Naive thymus-derived CD4-positive, alpha-beta T cell (primary cell): Measurements from ENCODE around the gene ZBED4. TPM values are rescaled to one million over a fixed set of nuclear protein-coding genes. Genes with fewer than 3 reads are reported as not detected.

Experiments
- ATAC-seq: fragments of 150-1000 bp; cut with Tn5 transposase; 2 replicates; pipeline ENCODE4 v1.10.0; 2021; ENCODE audit warnings: mild to moderate bottlenecking, moderate library complexity
- CTCF ChIA-PET: fragments of 350-600 bp; sonication (Branson Sonifier 250); formaldehyde crosslinking; loops from one replicate; lab custom pipeline; 2021; ENCODE audit warnings: antibody characterized with exemption; lab: Charles Lee
- POLR2A ChIA-PET: fragments of 350-600 bp; sonication (Branson Sonifier 250); formaldehyde crosslinking; loops from one replicate; lab custom pipeline; 2021; ENCODE audit warnings: antibody characterized with exemption, inconsistent platforms; lab: Charles Lee
- DNase-seq, 9 donors: peaks; one replicate each; pipeline versions ENCODE4 v3.0.0 to v3.0.0-alpha.2; 2020 to 2022; ENCODE audit warnings: mixed read lengths in 1 of 9
- H3K27ac ChIP-seq: one replicate; pipeline ENCODE4 v1.7.0; 2013; ENCODE audit warnings: mild to moderate bottlenecking, low read depth, low read length, moderate library complexity
- H3K27me3 ChIP-seq, 2 donors: one replicate each; pipeline ENCODE4 v1.7.0; 2013; ENCODE audit warnings: low read length in 2 of 2, mild to moderate bottlenecking in 2 of 2, moderate library complexity in 2 of 2; ENCODE audit not compliant: control insufficient read depth in 2 of 2, insufficient read depth in 2 of 2
- H3K36me3 ChIP-seq, 3 experiments: 1 replicate in 2 of 3; 2 replicates in 1 of 3; pipeline ENCODE4 v1.7.0; 2013; ENCODE audit warnings: low read length in 3 of 3, mild to moderate bottlenecking in 3 of 3, moderate library complexity in 1 of 3; ENCODE audit not compliant: insufficient read depth in 3 of 3, control insufficient read depth in 2 of 3
- H3K4me1 ChIP-seq, 2 donors: one replicate each; pipeline ENCODE4 v1.7.0; 2013; ENCODE audit warnings: low read length in 2 of 2, mild to moderate bottlenecking in 2 of 2, moderate library complexity in 1 of 2; ENCODE audit not compliant: control insufficient read depth in 2 of 2, insufficient read depth in 2 of 2
- H3K4me3 ChIP-seq: 2 replicates; pipeline ENCODE4 v1.7.0; 2013; ENCODE audit warnings: mild to moderate bottlenecking, low read length
- H3K9me3 ChIP-seq, 3 experiments: 1 replicate in 2 of 3; 2 replicates in 1 of 3; pipeline ENCODE4 v1.7.0; 2013; ENCODE audit warnings: low read length in 3 of 3; ENCODE audit not compliant: control insufficient read depth in 2 of 3
- H3K27ac Mint-ChIP-seq, 9 donors: one replicate each; pipeline ENCODE4 v1.8.0; 2020 to 2022; ENCODE audit warnings: mixed read lengths in 9 of 9, mild to moderate bottlenecking in 8 of 9, moderate library complexity in 5 of 9, inconsistent platforms in 2 of 9
- H3K27me3 Mint-ChIP-seq, 5 donors: one replicate each; pipeline ENCODE4 v1.8.0; 2021 to 2022; ENCODE audit warnings: mixed read lengths in 5 of 5, mild to moderate bottlenecking in 1 of 5
- H3K36me3 Mint-ChIP-seq, 5 donors: one replicate each; pipeline ENCODE4 v1.8.0; 2020 to 2022; ENCODE audit warnings: mixed read lengths in 5 of 5, mild to moderate bottlenecking in 3 of 5, inconsistent platforms in 1 of 5
- H3K4me1 Mint-ChIP-seq, 7 donors: one replicate each; pipeline ENCODE4 v1.8.0; 2020 to 2022; ENCODE audit warnings: mixed read lengths in 7 of 7, mild to moderate bottlenecking in 3 of 7, inconsistent platforms in 1 of 7
- H3K4me3 Mint-ChIP-seq, 10 donors: one replicate each; pipeline ENCODE4 v1.8.0; 2020 to 2022; ENCODE audit warnings: mild to moderate bottlenecking in 10 of 10, mixed read lengths in 10 of 10, moderate library complexity in 6 of 10, inconsistent platforms in 2 of 10
- H3K9me3 Mint-ChIP-seq, 11 donors: one replicate each; pipeline ENCODE4 v1.8.0; 2020 to 2022; ENCODE audit warnings: mixed read lengths in 11 of 11, mild to moderate bottlenecking in 4 of 11, inconsistent platforms in 1 of 11, moderate library complexity in 1 of 11
- intact Hi-C, 2 donors: fragments of 100-400 bp; cut with micrococcal nuclease; formaldehyde crosslinking; loops; one replicate each; pipeline ENCODE4 v1.15.1; 2023
- polyA plus RNA-seq, 2 donors: library from polyadenylated mRNA; unstranded; fragments of 300-500 nt; fragmentation: Illumina TruSeq; gene quantifications; one replicate each; pipeline ENCODE4 v1.2.3, GENCODE V29; 2021
- total RNA-seq, 6 experiments: library from RNA in 5 of 6; stranded (reverse) in 5 of 6; gene quantifications; 1 replicate in 5 of 6; 2 replicates in 1 of 6; pipeline ENCODE4 v1.2.3 and lab custom pipeline; 2021 to 2026

ZBED4 gene
- total and polyA plus RNA-seq, 7 experiments from 2014 or later: 6.0 to 20.1 (median 16.3) TPM

- no peak for ATAC-seq
- DNase-seq: no peak
- peaks cover 6 to 39% of the 10 kb centered on the region in 2 donors for H3K4me1 ChIP-seq
- H3K36me3 ChIP-seq: no peaks in the 10 kb centered on the region
- intact Hi-C loops: no loop called here
- Mint-ChIP-seq H3K4me1 (peaks cover 33 to 71% (median 67%) of the 10 kb centered on the region in 7 donors), H3K27ac (peak overlapping the region in 4 of 9 donors; percentile 36 to 58 (median 50)), H3K4me3 (no peak overlapping the region), H3K9me3 (peaks cover 0 to 34% (median 13%) of the 10 kb centered on the region in 11 donors), H3K36me3 (peaks cover 8 to 63% (median 54%) of the 10 kb centered on the region in 5 donors), H3K27me3 (no peaks in the 10 kb centered on the region)
- ChIA-PET CTCF (interaction anchor here (0.8 kb wide), 1 partner anchor 96 kb away, joined by 4 read pairs; no protein-coding TSS in a partner anchor), POLR2A (no interaction called here)
- no peak overlapping the region for H3K27ac ChIP-seq
- no peak overlapping the region for H3K4me3 ChIP-seq
- H3K9me3 ChIP-seq: peaks cover 0 to 11% (median 0%) of the 10 kb centered on the region in 3 experiments
- H3K27me3 ChIP-seq: no peaks in the 10 kb centered on the region
Measured at GRCh38 chr22:49872347-49872746, 18.7 kb downstream of the ZBED4 start.

GRCh38 chr22:49873228-49873940, 19.7 kb downstream of the ZBED4 start:
- ATAC-seq (no peak), DNase-seq (no peak)
- Mint-ChIP-seq H3K4me3 (peak overlapping the region in 2 of 10 donors; percentile 50 to 53), H3K27me3 (no peaks in the 10 kb centered on the region), H3K4me1 (peaks cover 26 to 68% (median 61%) of the 10 kb centered on the region in 7 donors), H3K36me3 (peaks cover 12 to 60% (median 53%) of the 10 kb centered on the region in 5 donors), H3K9me3 (peaks cover 0 to 24% (median 12%) of the 10 kb centered on the region in 11 donors), H3K27ac (peak overlapping the region in 7 of 9 donors; percentile 8 to 84 (median 38))
- intact Hi-C loops: no loop called here
- CTCF ChIA-PET: interaction anchor here (0.7 kb wide), 1 partner anchor 159 kb away, joined by 3 read pairs; no protein-coding TSS in a partner anchor
- H3K27me3 ChIP-seq: no peaks in the 10 kb centered on the region
- H3K36me3 ChIP-seq: no peaks in the 10 kb centered on the region
- POLR2A ChIA-PET: no interaction called here
- peaks cover 0 to 11% (median 0%) of the 10 kb centered on the region in 3 experiments for H3K9me3 ChIP-seq
- no peak overlapping the region for H3K27ac ChIP-seq
- no peak overlapping the region for H3K4me3 ChIP-seq
- peaks cover 3 to 29% of the 10 kb centered on the region in 2 donors for H3K4me1 ChIP-seq

- Mint-ChIP-seq H3K4me1 (peaks cover 29 to 64% (median 43%) of the 10 kb centered on the region in 7 donors), H3K36me3 (peaks cover 8 to 47% (median 37%) of the 10 kb centered on the region in 5 donors), H3K27ac (peak overlapping the region in 1 of 9 donors; percentile 65), H3K4me3 (peak overlapping the region in 1 of 10 donors; percentile 37), H3K9me3 (peaks cover 0 to 4% (median 0%) of the 10 kb centered on the region in 11 donors), H3K27me3 (no peaks in the 10 kb centered on the region)
- Histone ChIP-seq H3K9me3 (no peaks in the 10 kb centered on the region), H3K27me3 (no peaks in the 10 kb centered on the region), H3K4me3 (no peak overlapping the region), H3K4me1 (peaks cover 3 to 9% of the 10 kb centered on the region in 2 donors), H3K36me3 (no peaks in the 10 kb centered on the region), H3K27ac (no peak overlapping the region)
- ATAC-seq (no peak), DNase-seq (no peak)
- ChIA-PET CTCF (no interaction called here), POLR2A (interaction anchor here (0.6 to 1.3 kb wide), 2 partner anchors 39 to 60 kb away, joined by 3 read pairs; no protein-coding TSS in a partner anchor)
- intact Hi-C loops: no loop called here
Measured at GRCh38 chr22:49877642-49878041, 24.0 kb downstream of the ZBED4 start.

GRCh38 chr22:49878206-49878605, 24.6 kb downstream of the ZBED4 start:
- peaks cover 28 to 67% (median 44%) of the 10 kb centered on the region in 7 donors for H3K4me1 Mint-ChIP-seq
- intact Hi-C loops: no loop called here

GRCh38 chr22:49879871-49880270, 26.2 kb downstream of the ZBED4 start:
- intact Hi-C loops: no loop called here
- POLR2A ChIA-PET: interaction anchor here (0.8 to 1.2 kb wide), 3 partner anchors 10 to 24 kb away, joined by 3 to 4 read pairs (median 3); no protein-coding TSS in a partner anchor

More at GRCh38 chr22:49878206-49878605, 24.6 kb downstream of the ZBED4 start:
- H3K4me1 ChIP-seq: peaks cover 3 to 9% of the 10 kb centered on the region in 2 donors
- no peak for DNase-seq
- H3K4me3 Mint-ChIP-seq: no peak overlapping the region
- peaks cover 0 to 4% (median 0%) of the 10 kb centered on the region in 11 donors for H3K9me3 Mint-ChIP-seq
- no peaks in the 10 kb centered on the region for H3K27me3 Mint-ChIP-seq
- peaks cover 8 to 50% (median 35%) of the 10 kb centered on the region in 5 donors for H3K36me3 Mint-ChIP-seq
- POLR2A ChIA-PET: no interaction called here
- no peaks in the 10 kb centered on the region for H3K27me3 ChIP-seq
- CTCF ChIA-PET: interaction anchor here (0.6 kb wide), 1 partner anchor 619 kb away, joined by 3 read pairs; no protein-coding TSS in a partner anchor
- H3K27ac Mint-ChIP-seq: peak overlapping the region in 1 of 9 donors; percentile 65
- H3K27ac ChIP-seq: no peak overlapping the region
- ATAC-seq: no peak
- no peaks in the 10 kb centered on the region for H3K36me3 ChIP-seq
- no peaks in the 10 kb centered on the region for H3K9me3 ChIP-seq
- no peak overlapping the region for H3K4me3 ChIP-seq

GRCh38 chr22:49880281-49880680, 26.6 kb downstream of the ZBED4 start:
- H3K4me3 Mint-ChIP-seq: peak overlapping the region in 5 of 10 donors; percentile 7 to 61 (median 16)
- peaks cover 0 to 2% (median 0%) of the 10 kb centered on the region in 11 donors for H3K9me3 Mint-ChIP-seq
- no peaks in the 10 kb centered on the region for H3K27me3 ChIP-seq
- intact Hi-C loops: no loop called here
- H3K27me3 Mint-ChIP-seq: no peaks in the 10 kb centered on the region
- POLR2A ChIA-PET: interaction anchor here (0.8 to 1.2 kb wide), 3 partner anchors 10 to 25 kb away, joined by 3 to 4 read pairs (median 3); no protein-coding TSS in a partner anchor
- H3K9me3 ChIP-seq: no peaks in the 10 kb centered on the region
- H3K27ac Mint-ChIP-seq: peak overlapping the region in 7 of 9 donors; percentile 25 to 83 (median 57)
- peaks cover 3 to 9% of the 10 kb centered on the region in 2 donors for H3K4me1 ChIP-seq
- H3K4me3 ChIP-seq: no peak overlapping the region
- ATAC-seq (peak; percentile 53), DNase-seq (no peak)
- H3K4me1 Mint-ChIP-seq: peaks cover 23 to 57% (median 37%) of the 10 kb centered on the region in 7 donors
- peaks cover 0 to 17% (median 0%) of the 10 kb centered on the region in 3 experiments for H3K36me3 ChIP-seq
- H3K27ac ChIP-seq: no peak overlapping the region
- H3K36me3 Mint-ChIP-seq: peaks cover 13 to 52% (median 34%) of the 10 kb centered on the region in 5 donors
- CTCF ChIA-PET: no interaction called here

More at GRCh38 chr22:49879871-49880270, 26.2 kb downstream of the ZBED4 start:
- H3K4me1 ChIP-seq: peaks cover 3 to 9% of the 10 kb centered on the region in 2 donors
- peaks cover 0 to 4% (median 0%) of the 10 kb centered on the region in 11 donors for H3K9me3 Mint-ChIP-seq
- H3K27ac ChIP-seq: no peak overlapping the region
- no peaks in the 10 kb centered on the region for H3K27me3 Mint-ChIP-seq
- no peaks in the 10 kb centered on the region for H3K27me3 ChIP-seq
- peaks cover 23 to 60% (median 37%) of the 10 kb centered on the region in 7 donors for H3K4me1 Mint-ChIP-seq
- H3K27ac Mint-ChIP-seq: peak overlapping the region in 5 of 9 donors; percentile 25 to 83 (median 57)
- H3K36me3 ChIP-seq: peaks cover 0 to 13% (median 0%) of the 10 kb centered on the region in 3 experiments
- DNase-seq (no peak), ATAC-seq (no peak)
- peak overlapping the region in 4 of 10 donors; percentile 4 to 61 (median 31) for H3K4me3 Mint-ChIP-seq
- H3K36me3 Mint-ChIP-seq: peaks cover 13 to 55% (median 37%) of the 10 kb centered on the region in 5 donors
- CTCF ChIA-PET: no interaction called here
- H3K9me3 ChIP-seq: no peaks in the 10 kb centered on the region
- no peak overlapping the region for H3K4me3 ChIP-seq
